HG02763 (cell line): Measurements from ENCODE around the gene NEDD9.
A peak's percentile ranks its signal among the peaks of the same experiment; 100 is the strongest.

Experiments used
- ATAC-seq: cut with Tn5 transposase; IDR thresholded peaks from one replicate; pipeline ENCODE4 v1.9.1; 2021; ENCODE audit warnings: mild to moderate bottlenecking, moderate library complexity; ENCODE audit not compliant: unreplicated experiment

NEDD9 gene

GRCh38 chr6:11263291-11263775, 30.9 kb upstream of the NEDD9 start:
- ATAC-seq, result no peak

- ATAC-seq, result no peak
Measured at GRCh38 chr6:11262242-11262641, 29.8 kb upstream of the NEDD9 start.

DNA sequence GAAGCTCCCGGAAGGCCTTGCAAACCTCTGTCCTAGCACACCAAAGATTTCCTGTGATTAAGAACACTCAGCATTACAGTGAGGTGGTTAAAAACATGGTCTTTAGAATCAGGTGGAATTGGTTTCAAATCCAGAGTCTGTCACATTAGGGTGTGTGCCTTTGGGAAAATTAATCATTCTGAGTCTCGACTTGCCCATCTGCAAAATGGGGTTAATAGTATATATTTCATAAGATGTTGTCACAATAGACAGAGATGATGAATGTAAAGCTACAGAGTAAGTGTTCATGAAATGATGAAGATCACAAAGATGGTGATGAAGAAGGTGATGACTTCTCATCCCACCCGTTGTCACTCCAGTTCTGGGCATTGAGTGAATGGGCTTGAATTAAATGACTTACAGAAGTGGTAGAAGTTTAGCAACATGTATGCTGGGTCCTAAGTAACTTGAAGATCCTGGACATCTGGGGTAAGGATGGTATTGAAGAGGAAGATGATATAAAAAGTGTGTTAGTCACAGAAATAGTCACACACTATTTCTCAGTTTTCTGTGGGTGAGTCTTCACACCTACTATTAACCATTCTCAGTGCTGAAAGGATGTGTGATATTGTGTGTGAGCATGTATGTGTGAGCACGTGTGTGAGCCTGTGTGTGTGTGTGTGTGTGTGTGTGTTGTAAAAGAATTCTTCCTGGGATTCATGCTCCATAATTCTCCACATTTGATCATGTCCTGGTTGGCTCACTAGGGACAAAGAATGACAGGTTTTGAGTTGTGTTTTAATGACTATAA, 28.0 kb upstream of the NEDD9 start:
- ATAC-seq, result no peak

- peak; percentile 57 for ATAC-seq
Measured at GRCh38 chr6:11258260-11259237, 26.1 kb upstream of the NEDD9 start.

DNA sequence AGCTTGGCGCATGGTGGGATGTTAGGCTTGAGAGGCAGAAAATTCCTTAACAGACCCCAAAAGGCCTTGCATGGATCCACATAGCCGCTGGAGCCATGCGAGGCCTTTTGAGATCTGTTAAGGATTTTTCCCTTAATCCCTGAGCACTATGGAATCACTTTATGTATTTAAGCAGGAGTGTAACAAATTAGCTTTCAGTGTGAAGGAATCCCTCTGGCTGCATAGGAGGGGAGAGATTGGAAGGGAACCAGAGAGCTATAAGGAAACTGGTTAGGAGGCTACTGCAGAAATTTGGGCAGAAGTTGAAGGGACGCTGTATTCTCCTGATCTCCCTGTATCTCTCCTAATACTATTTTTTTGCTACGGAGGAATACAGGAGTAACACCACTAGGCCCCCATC, 23.1 kb upstream of the NEDD9 start:
- ATAC-seq, result no peak

DNA sequence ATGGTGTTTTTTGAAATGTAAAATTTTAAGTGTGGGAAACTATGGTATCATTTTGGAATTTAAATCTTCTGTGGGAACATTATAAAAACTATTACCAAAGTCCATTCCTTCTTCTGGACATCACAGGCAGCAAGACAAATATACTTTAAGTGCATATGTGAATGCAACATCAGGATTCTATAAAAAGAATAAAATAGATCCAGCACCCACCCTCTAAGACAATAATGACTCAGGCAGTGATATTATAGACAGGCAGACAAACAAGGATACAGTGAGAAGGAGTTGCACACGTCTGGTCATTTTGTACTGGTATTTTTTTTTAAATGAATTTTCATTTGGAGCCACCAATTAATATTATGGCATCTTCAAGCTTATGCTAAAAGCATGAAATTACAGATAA, 21.1 kb upstream of the NEDD9 start:
- no peak for ATAC-seq

GRCh38 chr6:11251553-11252360, 19.3 kb upstream of the NEDD9 start:
- ATAC-seq, result no peak

GRCh38 chr6:11250108-11250507, 17.6 kb upstream of the NEDD9 start:
- no peak for ATAC-seq

- ATAC-seq, result no peak
Measured at GRCh38 chr6:11248974-11249761, 16.7 kb upstream of the NEDD9 start.

DNA sequence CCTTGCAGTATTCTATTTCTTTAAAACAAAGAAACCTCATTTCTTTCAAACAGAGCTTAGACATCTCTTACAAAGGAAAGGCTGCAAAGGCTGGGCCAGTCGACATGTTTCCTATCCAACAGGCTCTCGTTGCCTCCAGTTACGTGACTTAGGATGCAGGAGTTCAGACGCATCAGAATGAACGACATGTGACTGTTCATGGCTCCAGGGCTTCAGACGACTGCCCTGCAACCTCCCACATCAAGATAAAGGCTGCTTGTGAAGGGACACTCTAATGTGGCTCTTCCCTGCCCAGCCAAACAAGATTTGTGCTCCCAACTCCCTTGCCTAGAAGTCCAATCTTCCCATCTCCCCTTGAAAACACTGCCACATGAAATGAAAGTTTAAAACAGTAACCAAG, 14.3 kb upstream of the NEDD9 start:
- no peak for ATAC-seq

GRCh38 chr6:11245381-11246256, 13.2 kb upstream of the NEDD9 start:
- ATAC-seq, result no peak

DNA sequence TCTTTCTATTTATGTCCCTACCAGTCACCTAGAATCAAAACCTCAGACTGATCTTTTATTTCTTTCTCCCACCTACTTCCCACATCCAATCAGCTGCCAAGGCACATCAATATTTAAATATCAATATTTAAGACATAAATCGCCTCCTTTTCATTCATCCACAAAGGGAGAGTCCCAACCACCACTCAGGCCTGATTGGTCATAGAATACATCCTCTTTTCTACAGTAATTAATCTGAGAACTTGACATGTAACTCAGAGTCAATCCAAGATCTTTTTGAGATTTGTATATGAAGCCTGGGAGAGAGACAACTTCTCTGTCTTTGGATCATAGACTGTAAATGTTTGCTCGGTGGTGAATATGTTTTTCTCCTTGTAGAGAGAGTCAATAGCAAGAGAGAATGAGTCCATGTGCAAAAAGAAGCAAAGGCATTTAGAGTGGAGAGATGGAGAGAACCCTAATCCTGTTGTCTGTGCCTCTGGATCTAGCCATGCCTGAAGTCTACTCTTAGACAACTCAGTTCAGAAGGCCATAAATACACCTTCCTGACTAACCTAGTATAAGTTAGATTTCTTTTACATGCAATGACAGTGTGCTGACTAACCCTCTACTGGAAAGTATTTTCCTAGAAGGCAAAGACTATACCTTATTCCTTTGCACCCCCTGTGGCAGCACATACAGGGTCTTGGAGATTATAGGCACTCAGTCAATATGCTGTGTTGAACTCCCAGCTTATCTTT, 12.1 kb upstream of the NEDD9 start:
- ATAC-seq, result no peak

- no peak for ATAC-seq
Measured at GRCh38 chr6:11243861-11244260, 11.4 kb upstream of the NEDD9 start.

GRCh38 chr6:11242711-11243110, 10.2 kb upstream of the NEDD9 start:
- ATAC-seq, result no peak

- ATAC-seq, result no peak
Measured at GRCh38 chr6:11241793-11242201, 9.3 kb upstream of the NEDD9 start.

GRCh38 chr6:11241154-11241792, 8.8 kb upstream of the NEDD9 start:
- ATAC-seq, result no peak

DNA sequence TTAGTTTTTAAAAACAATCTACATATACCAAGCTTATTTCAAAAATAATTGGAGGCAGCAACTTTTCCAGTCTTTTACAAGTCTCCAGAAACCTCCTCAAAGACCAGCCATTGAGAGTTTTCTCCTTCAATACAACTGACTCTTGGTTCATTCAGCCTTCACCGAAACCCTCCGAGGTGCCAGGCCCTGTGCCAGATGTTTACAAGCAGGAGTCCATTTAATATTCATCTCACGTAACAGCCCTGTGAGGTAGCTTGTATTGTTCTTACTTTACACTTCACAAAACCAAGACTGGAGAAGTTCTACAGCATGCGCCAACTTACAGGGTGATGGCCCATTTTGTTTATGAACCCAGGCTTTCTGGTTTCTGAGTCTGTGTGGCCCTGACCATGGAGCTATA, 5.5 kb upstream of the NEDD9 start:
- no peak for ATAC-seq

DNA sequence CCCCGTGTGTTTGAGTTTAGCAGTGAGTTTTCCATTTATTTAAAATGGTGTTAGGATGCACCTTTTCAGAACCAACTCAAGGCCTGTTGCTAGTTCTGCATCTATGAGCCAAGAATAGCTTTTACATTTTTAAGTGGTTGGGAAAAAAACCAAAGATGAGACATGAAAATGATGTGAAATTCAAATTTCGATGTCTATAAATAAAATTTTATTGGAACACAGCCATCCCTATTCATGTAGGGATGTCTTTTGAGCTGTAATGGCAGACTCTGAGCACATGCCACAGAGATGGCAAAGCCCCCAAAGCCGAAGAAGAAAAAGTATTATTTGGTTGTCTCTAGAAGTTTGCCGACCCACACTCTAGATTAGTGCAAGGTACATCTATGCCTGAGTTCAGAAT, 5.0 kb upstream of the NEDD9 start:
- no peak for ATAC-seq
